ENCODE measurements around the gene SYCP3.

Gene SYCP3

GRCh38 chr12:101738920-101739665 lies at the start of gene SYCP3:
TSS of gene SYCP3 (minus strand) at chr12:101739462. CDS start at chr12:101737935, 1,527 bp downstream.
- DNase-seq = no peak

DNA sequence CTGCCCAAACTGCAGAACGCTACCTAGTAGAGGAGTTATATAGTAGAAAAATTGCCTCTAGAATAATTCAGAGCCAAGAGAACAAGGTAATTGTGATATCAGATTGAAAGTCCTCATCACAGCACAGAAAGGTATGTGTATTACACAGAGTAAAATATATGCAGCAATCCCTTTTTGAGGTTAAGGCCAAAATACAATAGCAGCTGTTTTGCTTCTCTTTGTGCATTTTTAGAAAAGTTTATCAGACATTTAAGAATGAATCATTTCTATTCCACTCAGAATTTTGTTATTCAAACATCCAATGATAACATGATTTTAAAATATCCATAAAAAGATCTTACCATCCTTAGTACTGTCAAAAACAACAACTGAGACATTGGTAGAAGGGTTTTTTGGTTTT lies 46.4 kb upstream of the SYCP3 start:
- no peak for DNase-seq

GRCh38 chr12:101784376-101784775 lies 45.1 kb upstream of the SYCP3 start:
- DNase-seq = no peak

- DNase-seq = no peak
These were observed 44.6 kb upstream of the SYCP3 start for GRCh38 chr12:101783838-101784237.

GRCh38 chr12:101783150-101783549 lies 43.9 kb upstream of the SYCP3 start:
- no peak for DNase-seq

- no peak for DNase-seq
These were observed 43.0 kb upstream of the SYCP3 start for GRCh38 chr12:101782273-101782731.

- DNase-seq = no peak
These were observed 42.6 kb upstream of the SYCP3 start for GRCh38 chr12:101781834-101782233.

GRCh38 chr12:101780599-101780998 lies 41.3 kb upstream of the SYCP3 start:
- no peak for DNase-seq

DNA sequence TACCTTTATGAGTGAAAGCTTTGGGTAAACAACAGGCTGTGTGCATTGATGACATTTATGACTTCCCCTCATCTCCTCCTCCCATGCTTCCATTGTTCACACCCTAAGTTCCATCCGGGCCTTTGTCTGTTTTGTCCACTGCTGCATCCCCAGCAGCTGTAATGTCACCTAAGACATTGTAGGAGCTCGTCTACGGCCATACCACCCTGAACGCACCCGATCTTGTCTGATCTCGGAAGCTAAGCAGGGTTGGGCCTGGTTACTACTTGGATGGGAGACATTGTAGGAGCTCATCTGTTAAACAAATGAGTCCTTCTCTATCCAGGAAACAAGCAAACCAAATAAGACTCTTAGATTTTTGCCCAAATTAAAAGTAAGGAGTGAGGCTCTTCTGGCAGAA lies 40.4 kb upstream of the SYCP3 start:
- DNase-seq = no peak

DNA sequence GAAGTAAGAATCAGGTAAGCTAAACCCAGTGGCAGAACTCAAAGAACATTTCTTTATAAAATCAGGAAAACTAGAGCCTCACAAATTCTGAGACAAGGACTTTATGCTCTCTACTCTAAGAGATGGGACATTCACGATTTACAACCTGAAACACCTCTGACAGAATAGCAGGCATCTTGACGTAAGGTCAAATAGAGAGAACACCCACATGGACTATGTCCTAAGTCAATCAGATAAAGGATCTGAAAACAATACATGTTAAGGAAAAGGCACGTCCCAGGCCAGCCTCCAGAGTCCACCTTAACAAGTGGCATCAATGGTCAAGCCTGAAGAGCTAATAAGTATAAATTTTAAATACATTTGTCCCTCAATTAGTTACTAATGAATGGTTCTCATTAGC lies 39.9 kb upstream of the SYCP3 start:
- no peak for DNase-seq

- no peak for DNase-seq
These were observed 38.7 kb upstream of the SYCP3 start for GRCh38 chr12:101777978-101778377.

DNA sequence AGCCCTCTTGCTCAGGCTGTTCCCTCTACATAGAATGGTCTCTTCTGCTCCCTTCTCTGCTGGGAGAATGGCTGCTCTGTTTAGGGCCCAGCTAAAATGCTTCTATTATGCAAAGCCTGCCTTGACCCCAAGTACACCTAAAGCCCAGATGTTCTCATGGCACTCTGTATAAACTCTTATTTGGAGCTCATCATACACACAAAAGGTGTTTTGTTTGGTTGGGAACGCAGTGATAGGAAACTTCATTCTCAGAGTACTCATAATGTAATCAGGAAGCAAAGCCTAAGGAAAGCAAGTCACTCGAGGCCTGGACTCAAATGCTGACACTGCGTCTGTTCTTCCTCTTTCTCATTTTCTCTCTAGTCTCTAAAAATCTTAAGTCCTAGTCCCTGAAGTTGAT lies 38.2 kb upstream of the SYCP3 start:
- no peak for DNase-seq

- no peak for DNase-seq
These were observed 36.6 kb upstream of the SYCP3 start for GRCh38 chr12:101775816-101776215.

- DNase-seq = peak; percentile 71 to 73
These were observed 34.4 kb upstream of the SYCP3 start for GRCh38 chr12:101773650-101774162.

DNA sequence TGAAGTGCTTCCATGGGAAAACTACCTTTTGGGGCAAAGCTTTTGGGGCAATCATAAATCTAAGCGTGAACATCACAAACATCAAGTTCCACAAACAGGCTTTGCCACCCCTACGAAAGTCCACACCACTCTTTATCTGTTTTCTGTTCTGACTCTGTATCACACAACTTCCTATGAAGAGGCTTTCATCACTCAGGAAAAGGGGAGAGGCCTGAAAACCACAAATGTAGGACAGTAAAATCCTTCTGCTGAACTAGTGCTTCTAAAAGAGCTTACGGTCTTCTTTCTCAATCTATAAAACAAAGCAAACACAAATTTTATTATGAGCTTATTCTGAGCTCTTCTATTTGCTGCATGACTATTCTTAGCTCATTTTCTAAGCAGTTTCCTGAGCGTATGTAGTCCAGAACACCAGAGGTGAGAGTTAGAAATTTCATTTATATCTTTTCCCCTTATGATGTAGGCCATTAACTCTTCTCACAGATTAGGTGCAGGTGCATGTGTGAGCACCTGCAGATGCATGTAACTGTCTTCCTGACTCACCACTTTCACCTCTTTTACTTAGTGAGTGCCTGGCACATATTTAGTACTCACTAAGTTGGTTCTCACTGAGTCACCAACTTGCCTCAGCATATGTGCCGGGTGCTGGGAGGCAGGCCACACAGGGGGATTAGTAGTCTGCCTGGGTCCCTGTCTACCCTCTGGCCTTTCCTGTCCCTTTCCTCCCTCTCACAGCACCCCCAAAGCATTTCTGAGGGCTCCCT lies 32.9 kb upstream of the SYCP3 start:
- no peak for DNase-seq

- DNase-seq = no peak
These were observed 30.6 kb upstream of the SYCP3 start for GRCh38 chr12:101769865-101770264.

DNA sequence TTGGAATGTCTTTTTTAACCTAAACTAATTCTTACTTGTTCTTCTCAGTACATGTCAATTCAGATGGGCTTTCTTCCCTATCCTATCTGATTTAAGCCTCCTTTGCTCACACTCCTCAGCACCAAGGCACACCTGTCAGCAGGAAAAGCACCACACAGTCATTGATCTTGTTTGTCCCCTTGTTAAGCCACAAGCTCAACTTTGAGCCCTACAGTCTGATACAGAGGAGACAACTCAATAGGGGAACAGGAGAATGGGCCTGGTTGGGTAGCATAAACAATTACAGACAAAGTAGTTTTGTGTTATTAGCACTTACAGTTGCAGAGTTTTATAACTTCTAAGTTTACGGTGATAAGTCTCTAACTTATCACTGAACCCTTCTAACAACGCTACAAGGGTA lies 29.5 kb upstream of the SYCP3 start:
- no peak for DNase-seq

- no peak for DNase-seq
These were observed 28.3 kb upstream of the SYCP3 start for GRCh38 chr12:101767537-101767936.

GRCh38 chr12:101764051-101764792 lies 25.0 kb upstream of the SYCP3 start:
- DNase-seq = no peak

DNA sequence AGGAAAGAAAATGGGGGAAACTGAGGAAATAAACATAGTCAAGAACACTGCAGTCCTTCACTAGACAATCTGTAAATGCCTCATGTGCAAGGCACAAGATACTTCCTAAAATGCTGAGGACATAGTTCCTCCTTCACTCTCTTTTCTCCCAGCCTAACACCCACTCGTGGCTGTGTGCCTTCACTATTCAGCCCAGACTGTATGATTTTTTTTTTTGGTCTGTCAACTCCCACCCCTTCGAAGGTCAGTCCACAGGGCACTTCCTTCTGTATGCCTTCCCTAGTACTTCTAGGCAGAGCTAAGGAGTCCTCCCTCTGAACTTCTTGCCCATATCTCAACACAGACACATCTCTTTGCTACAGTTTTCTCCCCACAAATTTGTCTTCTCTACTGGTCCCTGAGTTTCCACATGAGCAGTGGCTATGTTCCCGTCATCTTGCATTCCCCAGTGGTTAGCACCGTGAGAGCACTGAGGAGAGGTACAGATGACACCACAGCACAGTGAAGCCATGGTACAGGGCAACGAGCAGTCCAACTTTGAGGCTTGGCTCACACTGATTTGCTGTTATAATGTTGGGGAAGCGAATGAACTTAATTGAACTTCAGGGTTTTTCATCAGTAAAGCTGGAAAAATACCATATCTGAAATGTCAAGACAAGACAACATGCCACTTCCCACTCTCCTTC lies 24.1 kb upstream of the SYCP3 start:
- no peak for DNase-seq

- DNase-seq = no peak
These were observed 22.5 kb upstream of the SYCP3 start for GRCh38 chr12:101761781-101762180.

DNA sequence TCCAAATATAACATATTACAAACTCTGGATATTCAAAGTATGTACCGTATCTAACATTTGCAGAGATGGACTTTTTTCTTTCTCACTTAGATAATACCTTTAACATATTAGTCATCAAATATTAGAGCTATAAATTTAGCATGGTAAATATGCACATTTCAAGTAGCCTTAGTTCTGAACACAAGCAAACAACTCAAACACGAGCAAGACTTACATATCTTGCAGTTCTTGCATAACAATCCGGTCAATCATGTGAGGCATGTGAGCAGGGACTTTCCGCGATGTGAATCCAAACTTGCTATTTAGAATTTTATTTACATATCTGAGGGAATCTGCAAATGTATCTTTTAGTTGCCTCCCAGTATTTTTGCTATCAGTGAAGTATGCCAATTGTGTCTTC lies 22.1 kb upstream of the SYCP3 start:
- no peak for DNase-seq

All from activated T-cell treated with anti-CD3 and anti-CD28 coated beads, Interleukin-2, amount 50 U/mL, for 48 hours (primary cell).